Testis (tissue), 2 donors: ENCODE results near the gene C1orf115.

Experiments used
- POLR2A ChIP-seq: fragments of 450-650 bp; IDR thresholded peaks from one replicate; pipeline ENCODE4 v1.6.1; 2017; ENCODE audit warnings: antibody characterized with exemption, mild to moderate bottlenecking, moderate library complexity
- TF ChIP-seq, protein P1 (sequence below), 3 experiments: fragments of 450-650 bp in 2 of 3; fragments of 200-600 bp in 1 of 3; sonication (generic) in 1 of 3; IDR thresholded peaks; one replicate each; pipeline ENCODE4 v1.5.1; 2016 to 2019; ENCODE audit warnings: antibody characterized with exemption in 3 of 3, mild to moderate bottlenecking in 2 of 3, moderate library complexity in 1 of 3

DNA sequence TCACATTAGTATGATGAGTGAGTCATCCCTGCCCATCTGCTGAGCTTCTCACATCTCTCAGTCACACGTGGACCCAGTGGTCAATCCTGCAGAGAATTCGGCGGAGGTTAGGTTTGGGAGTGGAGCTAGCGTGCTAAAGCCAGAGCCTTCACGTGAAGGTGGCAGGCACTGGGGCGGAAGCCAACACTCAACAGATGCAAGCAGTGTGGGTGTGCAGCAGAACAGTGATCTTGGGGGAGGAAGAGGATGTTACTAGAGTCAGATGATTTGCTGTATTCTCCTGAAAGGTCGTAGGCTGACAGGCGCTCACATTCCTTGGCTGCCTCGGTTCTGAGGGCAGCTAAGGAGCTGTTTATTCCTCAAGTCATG, 6.7 kb downstream of the C1orf115 start:
- TF ChIP-seq POLR2A: no peak
- TF ChIP-seq, protein P1, sequence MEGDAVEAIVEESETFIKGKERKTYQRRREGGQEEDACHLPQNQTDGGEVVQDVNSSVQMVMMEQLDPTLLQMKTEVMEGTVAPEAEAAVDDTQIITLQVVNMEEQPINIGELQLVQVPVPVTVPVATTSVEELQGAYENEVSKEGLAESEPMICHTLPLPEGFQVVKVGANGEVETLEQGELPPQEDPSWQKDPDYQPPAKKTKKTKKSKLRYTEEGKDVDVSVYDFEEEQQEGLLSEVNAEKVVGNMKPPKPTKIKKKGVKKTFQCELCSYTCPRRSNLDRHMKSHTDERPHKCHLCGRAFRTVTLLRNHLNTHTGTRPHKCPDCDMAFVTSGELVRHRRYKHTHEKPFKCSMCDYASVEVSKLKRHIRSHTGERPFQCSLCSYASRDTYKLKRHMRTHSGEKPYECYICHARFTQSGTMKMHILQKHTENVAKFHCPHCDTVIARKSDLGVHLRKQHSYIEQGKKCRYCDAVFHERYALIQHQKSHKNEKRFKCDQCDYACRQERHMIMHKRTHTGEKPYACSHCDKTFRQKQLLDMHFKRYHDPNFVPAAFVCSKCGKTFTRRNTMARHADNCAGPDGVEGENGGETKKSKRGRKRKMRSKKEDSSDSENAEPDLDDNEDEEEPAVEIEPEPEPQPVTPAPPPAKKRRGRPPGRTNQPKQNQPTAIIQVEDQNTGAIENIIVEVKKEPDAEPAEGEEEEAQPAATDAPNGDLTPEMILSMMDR (IDR thresholded peaks at IDR 0.05): no peak
